AG04450 (cell line): ENCODE data around the gene PKD1. TPM values are rescaled to one million over a fixed set of nuclear protein-coding genes. Genes with fewer than 3 reads are reported as not detected.
"Not testable (repeated sequence)": the region's sequence is repeated elsewhere in the genome, so short reads cannot be mapped to it uniquely, and the experiment has no call there.

Experiments
- CTCF ChIA-PET: fragments of 300-600, 350-600 bp; formaldehyde crosslinking; extraction: SDS; loops from one replicate; lab custom pipeline; 2022; ENCODE audit warnings: antibody characterized with exemption, inconsistent platforms; lab: Charles Lee
- POLR2A ChIA-PET: fragments of 350-600 bp; formaldehyde crosslinking; extraction: SDS; loops from one replicate; lab custom pipeline; 2021; ENCODE audit warnings: antibody characterized with exemption, inconsistent platforms; lab: Yijun Ruan, JAX
- DNase-seq: peaks from one replicate; pipeline ENCODE4 v3.0.0-alpha.2; 2011; ENCODE audit warnings: low read depth, low spot score
- H3K27ac ChIP-seq: one replicate; pipeline ENCODE4 v1.5.1; 2012; ENCODE audit warnings: low read depth, low read length, control low read depth
- H3K27me3 ChIP-seq: one replicate; pipeline ENCODE4 v1.6.0; 2012; ENCODE audit warnings: low read length; ENCODE audit not compliant: control insufficient read depth, insufficient read depth
- H3K4me3 ChIP-seq: 2 replicates; pipeline ENCODE4 v1.5.1; 2011; ENCODE audit warnings: mild to moderate bottlenecking, low read depth, low read length, control low read depth
- H3K9me3 ChIP-seq: 2 replicates; pipeline ENCODE4 v1.5.1; 2012; ENCODE audit warnings: low read length; ENCODE audit not compliant: control insufficient read depth, insufficient read depth
- polyA plus RNA-seq: library from polyadenylated mRNA; depleted of rRNA; stranded (reverse); fragments of >200 nt; gene quantifications from 2 replicates; pipeline ENCODE4 v1.2.3, GENCODE V29; 2011
- TF ChIP-seq, protein P1 (sequence below): IDR thresholded peaks from 2 replicates; pipeline ENCODE4 v1.5.1; 2011; ENCODE audit warnings: low read depth, low read length, control low read depth, inconsistent platforms

PKD1 gene
- polyA plus RNA-seq, 1 experiment: 16.1 TPM

DNA sequence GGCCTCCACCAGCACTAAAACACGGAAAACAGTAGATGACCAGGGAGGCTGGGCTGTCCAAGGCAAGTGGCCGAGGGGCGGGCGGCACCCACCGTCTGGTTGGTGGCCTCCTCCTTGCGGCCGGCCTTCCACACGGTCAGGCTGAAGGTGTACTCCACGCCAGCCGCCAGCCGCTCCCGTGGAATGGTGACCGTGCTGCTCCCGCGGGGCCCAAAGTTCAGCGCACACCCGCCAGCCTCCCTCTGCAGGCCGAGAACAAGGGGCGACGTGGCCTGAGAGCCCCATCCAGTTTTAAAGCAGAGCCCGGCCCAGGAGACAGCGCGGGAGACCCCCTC, 27.9 kb downstream of the PKD1 start:
- H3K27ac ChIP-seq: peak overlapping the region; percentile 83
- H3K4me3 ChIP-seq, CTCF ChIA-PET, DNase-seq, H3K27me3 ChIP-seq, POLR2A ChIA-PET, H3K9me3 ChIP-seq: not testable (repeated sequence)

- H3K27me3 ChIP-seq, POLR2A ChIA-PET, H3K9me3 ChIP-seq, CTCF ChIA-PET, H3K4me3 ChIP-seq: not testable (repeated sequence)
- peak overlapping the region; percentile 83 for H3K27ac ChIP-seq
- DNase-seq: peak; percentile 44
Measured at GRCh38 chr16:2107121-2107790, 28.4 kb downstream of the PKD1 start.

DNA sequence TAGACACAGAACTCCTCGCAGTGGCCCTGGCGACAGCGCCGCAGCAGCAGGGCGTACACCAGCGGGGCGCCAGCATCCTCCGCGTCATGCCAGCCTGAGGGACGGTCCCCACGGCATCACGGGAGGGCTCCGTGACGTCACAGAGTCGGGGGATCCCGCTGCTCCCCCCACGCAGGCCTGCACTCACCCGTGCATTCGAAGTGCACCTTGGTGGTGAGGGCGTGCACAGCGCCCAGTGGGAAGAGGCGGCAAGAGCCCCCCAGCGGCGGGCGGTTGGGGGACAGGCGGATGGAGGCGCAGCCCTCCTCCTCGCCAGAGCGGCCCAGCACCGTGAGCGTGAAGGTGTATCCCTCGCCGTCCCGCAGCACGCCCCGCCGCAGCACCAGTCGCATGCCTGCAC, 29.5 kb downstream of the PKD1 start:
- DNase-seq, POLR2A ChIA-PET, H3K27me3 ChIP-seq, CTCF ChIA-PET, H3K9me3 ChIP-seq, H3K27ac ChIP-seq, H3K4me3 ChIP-seq: not testable (repeated sequence)

- CTCF ChIA-PET, H3K27ac ChIP-seq, POLR2A ChIA-PET, H3K4me3 ChIP-seq, H3K27me3 ChIP-seq, H3K9me3 ChIP-seq, DNase-seq: not testable (repeated sequence)
Measured at GRCh38 chr16:2105769-2106168, 29.9 kb downstream of the PKD1 start.

- POLR2A ChIA-PET, H3K4me3 ChIP-seq, DNase-seq, H3K9me3 ChIP-seq, H3K27ac ChIP-seq, CTCF ChIA-PET, H3K27me3 ChIP-seq: not testable (repeated sequence)
Measured at GRCh38 chr16:2105291-2105690, 30.4 kb downstream of the PKD1 start.

GRCh38 chr16:2104464-2104863, 31.2 kb downstream of the PKD1 start:
- CTCF ChIA-PET, DNase-seq, POLR2A ChIA-PET, H3K4me3 ChIP-seq, H3K27me3 ChIP-seq, H3K9me3 ChIP-seq, H3K27ac ChIP-seq: not testable (repeated sequence)

DNA sequence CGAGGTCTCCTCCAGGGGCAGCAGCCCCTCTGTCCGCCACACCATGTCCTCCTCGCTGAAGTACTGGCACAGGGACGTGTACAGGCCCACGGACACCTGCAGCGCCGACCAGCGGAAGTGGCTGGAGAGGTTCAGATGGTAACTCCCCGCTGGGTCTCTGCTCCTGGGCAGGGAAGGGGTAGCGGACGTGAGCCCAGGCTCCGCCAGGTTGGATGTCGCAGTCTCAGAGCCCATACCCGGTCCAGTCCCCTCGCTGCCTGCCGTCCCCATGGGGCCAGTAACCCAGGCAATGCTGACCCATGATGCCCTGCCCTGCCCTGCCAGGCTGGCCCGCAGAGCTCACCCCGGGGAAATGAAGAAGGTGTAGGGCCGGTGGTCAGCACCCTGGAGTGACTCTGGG, 33.2 kb downstream of the PKD1 start:
- POLR2A ChIA-PET: no interaction called here
- no peaks in the 10 kb centered on the region for H3K27me3 ChIP-seq

DNA sequence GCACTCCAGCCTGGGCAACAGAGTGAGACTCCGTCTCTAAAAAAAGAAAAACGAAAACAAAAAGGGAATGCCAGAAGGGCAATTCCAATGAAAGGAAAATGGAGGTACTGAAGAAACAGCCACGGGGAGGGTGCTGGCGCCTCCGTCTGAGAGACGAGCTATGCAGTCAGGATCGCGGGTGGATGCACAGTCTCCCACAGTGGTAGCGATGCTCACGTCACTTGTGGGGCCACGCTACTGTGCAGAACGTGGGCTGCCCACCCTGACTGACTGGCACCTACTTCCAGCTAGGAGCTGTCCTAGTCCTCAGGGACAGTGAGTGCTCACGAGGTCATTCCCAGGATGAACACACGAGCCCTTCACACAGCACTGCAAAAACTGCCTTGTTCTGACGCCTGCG, 34.1 kb downstream of the PKD1 start:
- H3K27me3 ChIP-seq, H3K27ac ChIP-seq, CTCF ChIA-PET, DNase-seq, POLR2A ChIA-PET, H3K9me3 ChIP-seq, H3K4me3 ChIP-seq: not testable (repeated sequence)

More for the DNA sequence above, 33.2 kb downstream of the PKD1 start:
- Histone ChIP-seq H3K4me3 (no peak overlapping the region), H3K9me3 (no peaks in the 10 kb centered on the region; the same call in 1 of the 2 replicates), H3K27ac (no peak overlapping the region)
- TF ChIP-seq, protein P1, sequence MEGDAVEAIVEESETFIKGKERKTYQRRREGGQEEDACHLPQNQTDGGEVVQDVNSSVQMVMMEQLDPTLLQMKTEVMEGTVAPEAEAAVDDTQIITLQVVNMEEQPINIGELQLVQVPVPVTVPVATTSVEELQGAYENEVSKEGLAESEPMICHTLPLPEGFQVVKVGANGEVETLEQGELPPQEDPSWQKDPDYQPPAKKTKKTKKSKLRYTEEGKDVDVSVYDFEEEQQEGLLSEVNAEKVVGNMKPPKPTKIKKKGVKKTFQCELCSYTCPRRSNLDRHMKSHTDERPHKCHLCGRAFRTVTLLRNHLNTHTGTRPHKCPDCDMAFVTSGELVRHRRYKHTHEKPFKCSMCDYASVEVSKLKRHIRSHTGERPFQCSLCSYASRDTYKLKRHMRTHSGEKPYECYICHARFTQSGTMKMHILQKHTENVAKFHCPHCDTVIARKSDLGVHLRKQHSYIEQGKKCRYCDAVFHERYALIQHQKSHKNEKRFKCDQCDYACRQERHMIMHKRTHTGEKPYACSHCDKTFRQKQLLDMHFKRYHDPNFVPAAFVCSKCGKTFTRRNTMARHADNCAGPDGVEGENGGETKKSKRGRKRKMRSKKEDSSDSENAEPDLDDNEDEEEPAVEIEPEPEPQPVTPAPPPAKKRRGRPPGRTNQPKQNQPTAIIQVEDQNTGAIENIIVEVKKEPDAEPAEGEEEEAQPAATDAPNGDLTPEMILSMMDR: no peak
- CTCF ChIA-PET: no interaction called here
- DNase-seq: no peak

GRCh38 chr16:2097689-2098088, 38.0 kb downstream of the PKD1 start:
- POLR2A ChIA-PET, H3K4me3 ChIP-seq, DNase-seq, H3K9me3 ChIP-seq, H3K27me3 ChIP-seq, CTCF ChIA-PET, H3K27ac ChIP-seq: not testable (repeated sequence)
